ENCODE measurements around the gene ABTB2.
A peak's percentile ranks its signal among the peaks of the same experiment; 100 is the strongest.

Gene ABTB2

DNA sequence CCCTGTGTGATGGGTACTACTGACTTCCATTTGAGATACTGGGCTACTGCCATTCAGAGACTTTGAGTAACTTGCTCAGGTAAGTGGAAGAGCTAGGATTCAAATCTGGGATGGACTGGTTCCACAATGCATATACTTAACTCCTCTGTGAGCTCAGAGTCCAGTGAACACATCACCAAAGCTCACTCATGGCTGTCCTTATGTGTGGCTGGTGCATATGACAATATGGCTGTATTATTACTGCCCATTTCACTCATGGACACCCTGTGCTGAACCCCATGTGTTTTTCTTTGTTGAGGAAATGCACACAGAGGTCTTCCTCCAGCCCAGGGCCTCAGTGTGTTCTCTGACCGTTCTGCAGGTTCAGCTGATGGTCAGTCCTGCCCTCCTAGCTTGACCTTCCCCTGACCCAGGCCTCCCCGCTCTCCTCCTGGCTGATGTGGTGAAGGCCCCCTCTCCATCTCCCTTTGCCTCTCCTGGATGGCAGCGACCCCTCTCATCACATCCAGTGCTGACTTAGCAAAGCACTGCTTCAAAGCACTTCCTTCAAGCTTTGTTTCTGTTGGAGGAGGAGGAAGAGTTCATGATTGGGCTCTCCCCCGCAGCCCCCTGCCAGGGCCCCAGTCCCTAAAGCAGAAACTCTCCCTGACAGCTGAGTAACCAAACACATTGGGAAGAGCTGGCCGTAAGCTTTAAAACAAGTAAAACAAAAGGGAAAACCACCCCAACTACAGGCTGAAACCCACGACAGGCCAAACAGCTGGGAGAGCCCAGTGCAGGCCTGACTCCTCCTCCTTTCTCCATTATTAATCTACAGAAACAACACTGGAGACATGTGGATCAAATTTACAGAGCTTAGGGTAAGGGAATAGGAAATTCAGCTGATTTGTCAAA lies 151.2 kb downstream of the ABTB2 start:
- DNase-seq: no peak

DNA sequence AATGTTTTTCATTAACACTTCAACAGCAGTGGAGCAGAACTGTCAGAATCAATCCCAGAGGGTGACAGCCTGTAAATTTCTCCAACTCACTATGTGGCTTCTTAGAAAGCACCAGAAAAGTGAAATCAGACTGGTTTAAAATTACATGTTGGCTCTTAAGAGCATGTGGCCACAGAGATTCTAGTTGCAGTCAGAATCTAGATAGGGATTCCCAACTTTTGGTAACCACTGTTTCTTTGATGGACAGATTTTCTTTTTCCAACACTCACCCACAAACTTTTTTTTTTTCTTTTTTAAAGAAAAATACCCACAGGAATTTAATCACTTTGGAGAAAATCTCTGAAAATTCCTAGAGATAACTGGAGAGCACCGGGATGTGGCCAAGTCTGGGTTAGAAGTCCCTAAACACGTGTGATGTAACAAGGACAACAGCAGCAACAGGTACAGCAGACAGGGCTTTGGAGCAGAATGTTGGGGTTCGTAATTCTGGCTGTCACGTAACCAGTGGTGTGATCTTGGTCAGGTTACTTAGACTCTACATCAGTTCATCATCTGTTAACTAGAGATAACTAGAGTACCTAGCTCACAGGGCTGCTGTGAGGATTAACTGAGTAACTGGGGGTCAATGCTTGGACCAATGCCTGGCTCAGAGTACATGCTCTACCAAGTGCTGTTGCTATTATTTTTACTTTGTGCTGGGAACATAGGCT lies 152.3 kb downstream of the ABTB2 start:
- no peak for DNase-seq

DNA sequence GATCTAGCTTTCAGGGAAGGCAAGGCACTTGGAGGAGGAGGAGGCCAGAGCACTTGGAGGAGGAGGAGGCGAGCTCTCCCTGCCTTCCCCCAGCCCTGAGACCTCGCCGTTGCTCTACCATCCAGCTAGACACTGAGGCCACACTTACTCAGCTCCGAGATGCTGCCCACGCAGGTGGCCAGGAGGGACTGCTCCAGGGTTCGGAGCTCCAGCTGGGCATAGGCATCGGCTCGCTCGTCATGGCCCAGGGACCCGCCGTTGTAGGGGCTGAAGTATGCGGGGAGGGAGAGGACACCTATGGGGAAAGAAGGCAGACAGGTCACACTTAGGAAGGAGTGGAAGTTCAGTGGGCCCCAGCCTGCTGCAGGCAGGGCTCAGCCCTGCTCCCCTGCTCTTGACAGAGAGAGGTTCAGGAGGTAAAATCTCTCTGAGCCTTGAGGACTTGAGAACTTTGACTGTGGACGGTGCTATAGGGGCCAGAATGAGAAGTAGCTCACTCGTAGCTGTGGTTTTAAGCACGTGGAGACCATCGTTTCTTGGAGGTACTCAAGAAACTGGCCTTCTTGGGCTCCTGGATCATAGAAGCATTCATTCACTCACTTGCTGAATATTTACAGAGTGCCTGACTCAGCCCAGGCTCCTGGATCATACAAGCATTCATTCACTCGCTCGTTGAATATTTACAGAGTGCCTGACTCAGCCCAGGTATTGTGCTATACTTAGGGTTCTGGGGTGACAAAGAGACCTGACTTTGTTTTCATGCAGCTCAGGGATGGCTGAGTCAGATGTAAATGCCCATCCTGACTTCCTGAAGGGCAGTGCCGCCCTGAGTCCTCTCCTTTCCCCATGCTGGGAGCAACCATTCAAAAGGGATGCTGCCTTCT lies 153.2 kb downstream of the ABTB2 start:
- DNase-seq: no peak

DNA sequence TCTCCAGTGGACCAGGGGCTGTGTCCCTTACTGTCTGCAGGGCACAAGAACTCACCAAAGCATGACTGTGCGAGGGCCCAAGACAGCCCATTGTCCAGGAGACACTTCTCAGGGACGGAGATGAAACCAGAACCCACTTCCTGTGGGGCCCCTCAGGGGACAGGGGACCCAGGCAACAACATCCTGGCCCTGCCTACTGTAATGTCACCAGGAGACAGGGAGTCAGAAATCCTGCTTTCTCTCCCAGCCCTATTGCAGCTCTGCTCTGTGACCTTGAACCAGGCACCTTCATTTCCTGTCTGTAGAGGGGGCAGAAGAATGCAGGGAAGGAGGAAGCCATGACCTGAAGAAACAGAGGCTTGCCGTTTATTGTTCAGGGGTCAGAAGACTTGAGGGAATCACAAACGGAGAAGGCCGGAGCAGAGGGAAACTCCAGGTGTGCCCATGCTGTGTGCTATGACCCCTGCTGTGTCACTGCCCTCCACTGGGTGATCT lies 154.4 kb downstream of the ABTB2 start:
- DNase-seq: no peak

DNA sequence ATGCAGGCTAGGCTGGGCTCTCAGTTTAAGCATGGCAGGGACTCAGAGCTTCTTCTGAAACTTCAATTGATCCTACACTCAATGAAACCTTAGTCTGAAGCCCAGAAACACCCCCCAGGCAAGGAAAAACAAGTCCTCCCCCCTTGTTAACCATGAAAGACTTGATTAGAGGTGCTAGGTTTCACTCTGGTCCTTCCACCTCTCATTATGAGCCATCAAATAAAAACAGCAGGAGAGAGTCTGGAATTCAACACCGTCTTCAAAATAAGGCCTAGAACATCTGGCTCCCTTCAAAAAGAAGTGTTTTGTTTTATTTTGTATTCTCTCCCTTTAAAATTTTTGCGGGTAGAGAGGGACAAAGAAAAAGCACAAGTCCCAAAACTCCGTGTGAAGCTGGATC lies 156.7 kb downstream of the ABTB2 start:
- no peak for DNase-seq

DNA sequence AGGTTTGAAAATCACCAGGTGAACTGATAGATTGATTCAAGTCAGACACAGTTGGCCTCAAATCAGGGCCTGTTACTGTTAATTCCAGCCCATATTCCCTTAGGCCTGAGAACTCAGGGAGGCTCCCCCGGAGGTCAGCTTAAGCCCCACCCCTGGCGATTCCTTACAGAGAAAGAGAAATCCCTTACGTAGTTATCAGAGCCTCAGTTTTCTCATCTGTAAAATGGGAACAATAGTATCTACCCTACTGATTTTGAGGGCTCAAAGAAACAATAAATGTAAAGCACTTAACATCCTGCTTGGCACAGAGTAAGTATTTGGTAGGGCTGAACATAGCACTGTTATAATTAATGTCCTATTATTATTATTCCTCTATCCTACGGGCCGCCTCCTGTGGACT lies 158.3 kb downstream of the ABTB2 start:
- no peak for DNase-seq

DNA sequence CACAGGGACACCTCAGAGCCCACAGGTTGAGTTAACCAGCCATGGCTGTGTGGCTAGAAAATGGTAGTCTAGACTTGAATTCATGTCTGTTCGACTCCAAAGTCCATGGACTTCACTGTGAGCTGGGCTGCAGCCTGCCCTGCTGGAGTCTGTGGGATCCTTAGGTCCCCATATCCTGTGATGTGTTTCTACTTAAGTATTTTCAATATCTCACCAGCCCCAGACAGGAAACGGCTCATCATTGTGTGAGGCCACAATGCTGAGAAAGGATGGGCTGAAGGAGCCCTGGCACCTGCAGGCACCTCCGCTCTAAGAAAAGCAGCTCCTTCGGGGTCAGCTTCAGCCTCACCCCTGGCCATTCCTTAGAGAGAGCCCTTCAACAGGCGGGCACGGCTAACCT lies 159.3 kb downstream of the ABTB2 start:
- no peak for DNase-seq

DNA sequence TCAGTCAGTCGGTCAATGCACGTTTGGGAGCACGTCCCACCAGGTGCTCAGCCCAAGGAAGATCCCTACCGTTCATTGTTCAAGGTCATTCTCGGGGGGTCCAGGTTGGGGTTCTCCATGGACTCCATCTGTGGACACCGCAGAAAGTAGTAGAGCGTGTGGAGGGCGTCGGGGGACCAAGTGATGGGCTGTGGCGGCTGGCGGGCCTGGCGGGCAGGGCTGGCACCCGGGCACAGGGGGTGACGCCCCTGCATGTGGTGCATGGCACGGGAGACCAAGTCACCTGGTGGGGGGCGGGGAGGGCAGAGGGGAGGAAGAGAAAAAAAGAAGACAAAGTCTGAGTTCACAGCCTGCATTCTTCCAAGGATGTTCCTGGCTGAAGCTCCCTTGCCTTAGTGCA lies 160.6 kb downstream of the ABTB2 start:
- DNase-seq: no peak

DNA sequence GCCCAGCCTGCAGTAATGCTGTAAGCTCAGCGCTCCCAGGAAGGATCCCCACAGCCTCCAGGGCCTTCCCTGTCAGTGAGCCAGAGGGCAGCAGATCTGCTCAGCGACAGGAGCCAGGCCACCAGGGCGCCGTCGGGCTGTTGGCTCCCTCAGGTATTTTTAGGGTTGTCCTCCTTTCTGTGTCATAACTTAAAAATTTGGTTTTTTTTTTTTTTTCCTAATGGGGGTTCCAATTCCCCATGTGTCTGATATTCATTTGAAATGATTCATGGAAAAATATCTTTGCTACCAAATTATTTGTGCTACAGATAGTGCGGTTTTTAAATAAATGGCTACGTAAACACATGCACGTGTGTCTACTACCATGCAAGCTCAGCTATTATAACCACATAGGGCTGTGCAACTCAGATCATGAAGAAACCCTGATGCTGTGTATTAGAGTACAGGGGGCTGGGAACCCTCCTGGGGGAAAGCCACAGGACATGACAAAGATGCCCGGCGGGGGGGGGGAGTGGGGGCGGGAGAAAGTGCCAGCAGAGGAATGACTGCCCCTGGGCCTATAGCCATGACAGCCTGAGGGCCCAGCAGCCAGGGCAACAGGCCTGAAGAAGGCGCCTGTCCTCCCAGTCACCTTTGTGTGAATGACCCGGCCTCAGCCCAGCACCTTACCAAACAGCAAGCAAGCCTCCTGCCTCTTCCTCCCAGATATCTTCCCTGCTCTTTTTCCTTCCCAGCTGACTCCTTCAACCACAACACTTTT lies 163.1 kb downstream of the ABTB2 start:
- no peak for DNase-seq

DNA sequence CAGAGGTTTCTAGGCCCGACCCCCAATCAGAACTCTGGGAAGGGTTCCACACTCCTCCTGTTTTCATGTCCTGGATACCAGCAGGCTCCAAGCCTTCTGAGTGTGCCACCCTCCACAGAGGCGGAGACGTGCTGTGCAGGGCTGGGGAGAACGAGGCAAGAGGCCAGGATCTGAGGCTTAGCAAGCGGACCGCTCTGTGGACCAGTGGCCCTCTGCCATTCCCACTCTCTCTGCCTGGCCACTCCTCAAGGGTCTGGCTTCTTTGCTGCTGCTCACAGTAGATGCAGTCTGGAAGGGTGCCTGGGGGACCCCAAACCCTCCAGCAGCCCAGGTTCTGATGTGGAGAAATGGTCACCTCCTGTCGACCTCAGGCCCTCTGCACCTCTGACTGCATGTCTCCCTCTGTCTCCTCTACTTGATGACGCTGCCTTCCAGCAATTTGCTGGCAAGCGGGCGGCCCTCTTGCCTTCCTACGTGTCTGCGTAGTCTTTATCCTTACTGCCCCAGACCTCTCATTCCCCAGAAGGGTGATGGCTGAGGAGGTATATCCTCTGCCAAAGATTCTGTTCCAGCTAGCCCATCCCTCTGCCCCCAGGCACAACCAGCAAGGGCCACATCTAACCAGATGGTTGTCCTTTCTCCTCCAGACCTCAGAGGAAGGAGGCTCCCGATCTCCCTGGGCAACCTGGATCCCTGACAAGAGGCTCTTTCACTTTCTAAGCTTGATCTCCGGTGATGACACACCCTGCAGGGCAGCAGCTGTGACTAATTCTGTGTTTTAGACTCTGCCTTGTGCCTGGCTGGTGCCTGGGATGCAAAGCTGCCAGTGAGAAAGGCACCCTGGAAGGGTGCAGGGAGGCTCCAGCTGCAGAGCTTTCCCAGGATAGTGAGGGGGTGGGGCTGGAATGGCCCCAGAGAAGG lies 165.1 kb downstream of the ABTB2 start:
- peak in 1 of 2 experiments; percentile 34 for DNase-seq

DNA sequence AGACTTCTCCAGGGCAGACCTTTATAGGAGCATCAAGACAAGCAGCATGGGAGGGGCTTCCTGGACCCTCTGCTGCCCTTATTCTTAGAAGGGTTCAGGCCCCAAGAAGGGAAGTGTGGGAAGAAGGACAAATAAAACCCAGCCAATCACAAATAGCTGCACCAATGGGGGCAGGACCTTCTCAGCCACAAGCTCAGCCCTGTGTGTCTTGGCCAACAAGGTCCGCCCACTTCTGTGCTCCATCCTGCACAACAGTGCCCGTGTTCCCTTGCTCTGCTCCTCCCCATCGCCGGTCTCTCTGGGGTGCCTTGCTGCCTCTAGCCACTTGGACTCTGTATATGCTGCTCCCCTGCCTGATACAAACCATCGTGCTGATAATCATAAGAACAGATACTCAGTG lies 166.2 kb downstream of the ABTB2 start:
- no peak for DNase-seq

DNA sequence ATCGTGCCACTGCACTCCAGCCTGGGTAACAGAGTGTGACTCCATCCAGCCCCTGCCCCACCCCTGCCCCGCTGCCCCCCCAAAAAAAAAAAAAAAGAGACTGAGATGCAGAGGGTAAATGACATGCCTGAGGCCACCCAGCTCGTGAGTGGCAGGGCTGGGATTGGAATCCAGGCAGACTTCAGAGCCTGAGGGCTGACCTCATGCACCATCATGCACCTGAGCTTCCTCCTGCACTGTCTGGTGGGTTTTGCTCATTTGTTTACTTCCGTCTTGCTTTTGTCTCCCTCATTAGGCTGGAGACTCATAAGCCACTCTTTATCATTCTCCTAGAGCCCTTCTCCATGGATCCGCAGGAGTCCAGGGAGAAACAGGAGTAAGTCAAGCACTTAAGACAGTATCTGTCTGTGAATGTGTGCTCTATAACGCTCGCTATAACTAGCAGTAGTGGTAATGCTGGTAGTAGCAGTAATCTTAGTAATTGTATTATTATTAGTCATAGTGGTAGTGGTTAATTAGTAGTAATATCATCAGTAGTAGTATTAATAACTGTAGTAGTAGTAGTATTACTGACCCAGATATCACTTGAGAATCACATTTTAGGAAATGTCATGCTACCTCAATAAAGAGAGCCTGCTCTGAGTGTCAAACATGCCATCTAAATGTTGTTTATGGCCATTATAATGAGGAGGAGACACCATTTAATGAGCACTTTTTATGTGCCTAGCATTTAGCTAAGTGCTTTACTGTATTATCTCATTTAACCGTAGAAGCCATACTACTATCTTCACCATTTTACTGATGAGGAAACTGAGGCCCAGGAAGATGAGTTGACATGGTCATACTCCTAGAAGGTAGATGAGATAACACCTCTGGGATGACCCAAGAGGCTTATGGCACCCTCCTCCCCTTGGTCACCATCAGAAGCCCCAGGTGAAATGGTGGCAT lies 167.3 kb downstream of the ABTB2 start:
- no peak for DNase-seq

DNA sequence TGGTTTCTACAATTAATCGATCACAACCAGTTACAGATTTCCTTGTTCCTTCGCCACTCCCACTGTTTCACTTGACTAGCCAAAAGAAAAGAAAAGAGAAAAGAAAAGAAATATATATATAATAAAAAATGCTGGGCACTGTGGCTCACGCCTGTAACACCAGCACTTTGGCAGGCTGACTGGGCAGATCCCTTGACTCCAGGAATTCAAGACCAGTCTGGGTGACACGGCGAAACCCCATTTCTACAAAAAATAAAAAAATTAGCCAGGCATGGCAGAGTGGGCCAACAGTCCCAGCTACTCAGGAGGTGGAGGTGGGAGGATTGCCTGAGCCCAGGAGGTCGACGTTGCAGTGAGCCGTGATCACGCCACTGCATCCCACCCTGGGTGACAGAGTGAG lies 168.6 kb downstream of the ABTB2 start:
- no peak for DNase-seq

DNA sequence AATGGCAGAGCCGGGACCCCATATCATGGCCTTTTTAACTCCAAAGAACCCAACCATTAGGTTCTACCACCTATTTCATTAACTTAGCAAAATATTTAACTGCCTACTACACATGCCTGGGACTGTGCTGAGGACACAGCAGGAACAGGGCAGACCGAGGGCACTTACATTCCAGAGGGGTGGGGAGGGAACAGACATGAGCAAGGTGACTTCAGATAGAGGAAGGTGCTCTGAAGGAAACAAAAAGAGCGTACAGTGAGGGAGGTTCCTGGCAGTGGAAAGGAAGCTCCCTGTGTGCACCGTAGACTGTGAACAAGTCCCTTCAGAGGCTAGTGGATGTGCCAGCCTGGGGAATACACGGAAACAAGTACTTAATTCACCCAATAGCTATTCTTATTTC lies 169.6 kb downstream of the ABTB2 start:
- no peak for DNase-seq

DNA sequence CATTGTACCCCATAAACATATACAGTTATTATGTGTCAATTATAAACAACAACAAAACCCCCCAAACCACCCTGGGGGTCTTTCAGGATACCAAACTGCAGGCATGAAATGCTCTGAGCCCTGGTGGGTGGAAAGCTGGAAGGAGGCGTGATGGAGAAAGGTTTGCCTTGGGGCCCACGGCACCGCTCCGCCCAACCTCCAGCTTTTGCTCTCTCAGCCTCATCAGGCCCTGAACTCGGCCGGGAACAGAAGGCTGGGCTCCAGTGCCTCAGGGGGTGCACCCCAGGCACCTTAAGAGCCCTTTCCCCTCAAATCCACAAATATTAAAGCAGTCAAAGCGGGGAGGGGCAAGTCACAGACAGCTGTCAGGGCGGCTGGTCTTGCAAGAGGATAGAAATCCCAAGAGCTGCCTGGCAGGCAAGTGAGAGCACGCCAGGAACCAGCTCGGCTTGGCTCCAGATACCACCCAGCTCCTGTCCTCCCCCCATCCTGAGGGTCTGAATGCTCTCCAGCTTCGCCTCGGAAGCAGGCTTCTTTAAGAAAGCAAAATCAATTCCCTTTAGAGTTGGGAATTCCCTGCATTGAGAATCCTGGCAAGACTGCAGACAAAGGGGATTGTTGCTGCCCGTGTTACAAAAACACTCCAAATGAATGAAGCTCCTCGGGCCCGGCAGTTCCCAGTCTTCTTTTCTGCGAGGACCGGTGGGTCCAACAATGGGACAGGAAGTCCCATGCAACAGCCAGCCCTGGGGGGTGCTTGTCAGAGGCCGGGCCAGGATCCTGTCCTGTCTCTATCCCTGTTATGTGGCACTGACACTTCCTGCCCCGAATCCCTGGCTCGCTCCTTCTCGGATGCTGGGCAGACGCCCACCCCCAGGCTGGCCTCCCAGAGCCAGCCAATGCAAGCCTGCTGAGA lies 171.6 kb downstream of the ABTB2 start:
- no peak for DNase-seq

DNA sequence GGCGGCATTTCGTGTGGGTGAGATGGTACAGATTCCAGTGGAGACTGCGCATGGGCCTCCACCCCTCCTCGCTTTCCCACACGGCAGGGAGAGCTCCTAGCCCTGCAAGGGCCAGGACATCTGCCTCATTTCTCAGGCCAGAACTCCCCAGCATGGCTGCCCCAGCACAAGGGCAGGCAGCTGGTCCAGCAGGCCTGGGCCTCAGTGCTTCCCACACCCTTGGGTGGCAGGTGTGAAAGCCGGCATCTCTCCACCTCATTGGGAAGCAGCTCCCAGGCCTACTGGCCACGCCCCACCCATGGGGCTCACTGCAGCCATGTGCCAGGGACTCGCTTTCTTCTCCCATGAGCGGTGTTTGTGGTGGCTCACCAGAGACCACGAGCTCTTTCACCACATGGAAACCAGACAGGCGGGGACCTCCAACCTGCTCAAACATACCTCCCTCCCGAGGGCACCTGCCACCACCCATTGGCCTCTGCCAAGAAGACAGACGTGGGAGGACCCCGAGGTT lies 173.2 kb downstream of the ABTB2 start:
- DNase-seq: no peak

DNA sequence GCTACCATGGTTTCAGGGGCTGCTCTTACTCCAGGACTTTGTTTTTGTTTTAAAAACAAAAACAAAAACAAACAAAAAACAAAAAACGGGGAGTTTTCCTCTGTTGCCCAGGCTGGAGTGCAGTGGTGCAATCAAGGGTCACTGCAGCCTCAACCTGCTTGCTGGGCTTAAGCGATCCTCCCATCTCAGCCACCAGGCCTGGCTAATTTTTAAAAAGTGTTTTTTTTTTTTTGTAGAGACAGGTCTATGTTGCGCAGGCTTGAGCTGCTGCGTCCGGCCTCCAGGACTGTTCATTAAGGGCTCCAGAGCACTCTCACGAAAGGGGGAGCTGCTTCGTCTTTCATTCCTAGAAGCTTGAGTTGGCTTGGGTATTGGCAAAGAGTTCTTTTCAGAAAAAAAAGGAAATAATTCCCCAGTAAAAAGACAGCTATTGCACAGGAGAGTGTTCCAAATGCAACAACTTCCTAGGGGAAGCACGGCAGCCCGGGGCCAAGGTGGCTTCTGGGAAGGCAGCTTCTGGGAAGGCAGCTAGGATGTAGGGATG lies 173.9 kb downstream of the ABTB2 start:
- DNase-seq: no peak

DNA sequence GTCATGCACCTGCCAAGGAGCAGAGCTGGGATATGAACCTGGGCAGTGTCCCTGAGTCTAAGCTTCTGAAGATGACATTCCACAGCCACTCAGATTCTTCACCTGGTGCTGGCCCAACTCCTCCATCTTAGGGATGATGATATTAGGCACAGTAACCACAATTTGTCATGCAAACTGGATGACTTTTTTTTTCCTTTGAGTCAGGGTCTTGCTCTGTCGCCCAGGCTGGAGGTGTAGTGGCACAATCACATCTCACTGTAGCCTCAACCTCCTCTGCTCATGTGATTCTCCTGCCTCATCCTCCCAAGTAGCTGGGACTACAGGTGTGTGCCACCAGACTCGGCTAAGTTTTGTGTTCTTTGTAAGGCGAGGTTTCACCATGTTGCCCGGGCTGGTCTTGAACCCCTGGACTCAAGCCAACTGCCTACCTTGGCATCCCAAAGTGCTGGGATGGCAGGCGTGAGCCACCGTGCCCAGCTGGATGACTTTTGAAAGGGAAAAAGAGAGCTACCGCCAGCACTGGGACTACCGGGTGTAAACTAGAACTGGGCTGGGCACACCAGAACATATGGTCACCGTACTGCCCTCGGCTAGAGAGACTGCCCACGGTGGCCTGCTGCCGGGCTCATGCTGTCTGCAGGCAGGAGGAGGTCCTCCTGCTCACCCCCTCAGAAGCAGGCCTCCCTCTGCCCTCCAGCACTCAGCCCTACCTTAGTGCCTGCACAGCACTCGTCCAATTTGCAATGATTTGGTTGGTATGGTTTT lies 174.7 kb downstream of the ABTB2 start:
- no peak for DNase-seq
